ENCODE measurements around the gene PPP1R11.

PPP1R11 gene

GRCh38 chr6:30060606-30061091 is 6.3 kb upstream of the PPP1R11 start:
- Histone ChIP-seq H3K27me3 (replicated peaks; ENCODE audit: control insufficient read depth, insufficient read depth, low read length, poor library complexity, severe bottlenecking) (no peaks in the 10 kb centered on the region), H3K36me3 (ENCODE audit: control insufficient read depth, insufficient read depth, low read length) (peaks cover 11% of the 10 kb centered on the region), H3K4me1 (ENCODE audit: control insufficient read depth, insufficient read depth, low read length, poor library complexity, severe bottlenecking) (peaks cover 10% of the 10 kb centered on the region), H3K27ac (ENCODE audit: insufficient read depth, low read length, poor library complexity, severe bottlenecking) (peak overlapping the region; percentile 93), H3K9me3 (ENCODE audit: control insufficient read depth, low read length) (no peaks in the 10 kb centered on the region), H3K4me3 (ENCODE audit: insufficient read depth, low read depth, low read length, poor library complexity, severe bottlenecking) (peak overlapping the region; percentile 94)
- peak in 1 of 3 donors; percentile 26 for DNase-seq

GRCh38 chr6:30061092-30061857 is 5.7 kb upstream of the PPP1R11 start, which contains the start of gene POLR1H:
POLR1H (plus strand) TSS chr6:30061265; CDS start chr6:30061525, 260 bp downstream.
- Histone ChIP-seq H3K4me1 (ENCODE audit: control insufficient read depth, insufficient read depth, low read length, poor library complexity, severe bottlenecking) (peaks cover 15% of the 10 kb centered on the region), H3K36me3 (ENCODE audit: control insufficient read depth, insufficient read depth, low read length) (peaks cover 6% of the 10 kb centered on the region), H3K4me3 (ENCODE audit: insufficient read depth, low read depth, low read length, poor library complexity, severe bottlenecking) (peak within 1 kb of the TSS; percentile 94), H3K9me3 (ENCODE audit: control insufficient read depth, low read length) (no peaks in the 10 kb centered on the region), H3K27ac (ENCODE audit: insufficient read depth, low read length, poor library complexity, severe bottlenecking) (peak within 1 kb of the TSS; percentile 93), H3K27me3 (replicated peaks; ENCODE audit: control insufficient read depth, insufficient read depth, low read length, poor library complexity, severe bottlenecking) (no peaks in the 10 kb centered on the region)
- DNase-seq = peak; percentile 73 to 81 (median 74)

GRCh38 chr6:30061858-30062458 is 5.0 kb upstream of the PPP1R11 start:
- Histone ChIP-seq H3K27ac (ENCODE audit: insufficient read depth, low read length, poor library complexity, severe bottlenecking) (peak overlapping the region; percentile 93), H3K27me3 (replicated peaks; ENCODE audit: control insufficient read depth, insufficient read depth, low read length, poor library complexity, severe bottlenecking) (no peaks in the 10 kb centered on the region), H3K9me3 (ENCODE audit: control insufficient read depth, low read length) (no peaks in the 10 kb centered on the region), H3K4me3 (ENCODE audit: insufficient read depth, low read depth, low read length, poor library complexity, severe bottlenecking) (peak overlapping the region; percentile 94), H3K36me3 (ENCODE audit: control insufficient read depth, insufficient read depth, low read length) (peaks cover 6% of the 10 kb centered on the region), H3K4me1 (ENCODE audit: control insufficient read depth, insufficient read depth, low read length, poor library complexity, severe bottlenecking) (peaks cover 15% of the 10 kb centered on the region)
- DNase-seq = peak in 1 of 3 donors; percentile 38

- no peak overlapping the region for H3K27ac ChIP-seq (ENCODE audit: insufficient read depth, low read length, poor library complexity, severe bottlenecking)
- H3K4me3 ChIP-seq (ENCODE audit: insufficient read depth, low read depth, low read length, poor library complexity, severe bottlenecking) = peak overlapping the region; percentile 94
- peaks cover 21% of the 10 kb centered on the region for H3K4me1 ChIP-seq (ENCODE audit: control insufficient read depth, insufficient read depth, low read length, poor library complexity, severe bottlenecking)
- DNase-seq = no peak
- H3K36me3 ChIP-seq (ENCODE audit: control insufficient read depth, insufficient read depth, low read length) = peaks cover 5% of the 10 kb centered on the region
- H3K9me3 ChIP-seq (ENCODE audit: control insufficient read depth, low read length) = no peaks in the 10 kb centered on the region
- no peaks in the 10 kb centered on the region for H3K27me3 ChIP-seq (replicated peaks; ENCODE audit: control insufficient read depth, insufficient read depth, low read length, poor library complexity, severe bottlenecking)
These were observed 4.4 kb upstream of the PPP1R11 start for GRCh38 chr6:30062471-30063178.

- Histone ChIP-seq H3K4me3 (ENCODE audit: insufficient read depth, low read depth, low read length, poor library complexity, severe bottlenecking) (no peak overlapping the region), H3K27me3 (replicated peaks; ENCODE audit: control insufficient read depth, insufficient read depth, low read length, poor library complexity, severe bottlenecking) (no peaks in the 10 kb centered on the region), H3K9me3 (ENCODE audit: control insufficient read depth, low read length) (no peaks in the 10 kb centered on the region), H3K4me1 (ENCODE audit: control insufficient read depth, insufficient read depth, low read length, poor library complexity, severe bottlenecking) (peaks cover 28% of the 10 kb centered on the region), H3K27ac (ENCODE audit: insufficient read depth, low read length, poor library complexity, severe bottlenecking) (no peak overlapping the region), H3K36me3 (ENCODE audit: control insufficient read depth, insufficient read depth, low read length) (peaks cover 3% of the 10 kb centered on the region)
- no peak for DNase-seq
These were observed 3.7 kb upstream of the PPP1R11 start for GRCh38 chr6:30063315-30063714.

- H3K4me3 ChIP-seq (ENCODE audit: insufficient read depth, low read depth, low read length, poor library complexity, severe bottlenecking) = peak overlapping the region; percentile 54
- DNase-seq = no peak
- peaks cover 24% of the 10 kb centered on the region for H3K36me3 ChIP-seq (ENCODE audit: control insufficient read depth, insufficient read depth, low read length)
- peaks cover 19% of the 10 kb centered on the region for H3K4me1 ChIP-seq (ENCODE audit: control insufficient read depth, insufficient read depth, low read length, poor library complexity, severe bottlenecking)
- peak overlapping the region; percentile 97 for H3K27ac ChIP-seq (ENCODE audit: insufficient read depth, low read length, poor library complexity, severe bottlenecking)
- no peaks in the 10 kb centered on the region for H3K9me3 ChIP-seq (ENCODE audit: control insufficient read depth, low read length)
- H3K27me3 ChIP-seq (replicated peaks; ENCODE audit: control insufficient read depth, insufficient read depth, low read length, poor library complexity, severe bottlenecking) = peaks cover 2% of the 10 kb centered on the region
These were observed 916 bp upstream of the PPP1R11 start for GRCh38 chr6:30066082-30066481.

- Histone ChIP-seq H3K36me3 (ENCODE audit: control insufficient read depth, insufficient read depth, low read length) (peaks cover 24% of the 10 kb centered on the region), H3K4me3 (ENCODE audit: insufficient read depth, low read depth, low read length, poor library complexity, severe bottlenecking) (peak overlapping the region; percentile 83), H3K4me1 (ENCODE audit: control insufficient read depth, insufficient read depth, low read length, poor library complexity, severe bottlenecking) (peaks cover 19% of the 10 kb centered on the region), H3K27me3 (replicated peaks; ENCODE audit: control insufficient read depth, insufficient read depth, low read length, poor library complexity, severe bottlenecking) (peaks cover 6% of the 10 kb centered on the region), H3K27ac (ENCODE audit: insufficient read depth, low read length, poor library complexity, severe bottlenecking) (peak overlapping the region; percentile 97), H3K9me3 (ENCODE audit: control insufficient read depth, low read length) (no peaks in the 10 kb centered on the region)
- DNase-seq = no peak
These were observed 602 bp downstream of the PPP1R11 start for GRCh38 chr6:30067460-30068139.

GRCh38 chr6:30071081-30071818 is 4.3 kb downstream of the PPP1R11 start:
- Histone ChIP-seq H3K36me3 (ENCODE audit: control insufficient read depth, insufficient read depth, low read length) (peaks cover 21% of the 10 kb centered on the region), H3K9me3 (ENCODE audit: control insufficient read depth, low read length) (no peaks in the 10 kb centered on the region), H3K27me3 (replicated peaks; ENCODE audit: control insufficient read depth, insufficient read depth, low read length, poor library complexity, severe bottlenecking) (peaks cover 13% of the 10 kb centered on the region), H3K4me3 (ENCODE audit: insufficient read depth, low read depth, low read length, poor library complexity, severe bottlenecking) (no peak overlapping the region), H3K27ac (ENCODE audit: insufficient read depth, low read length, poor library complexity, severe bottlenecking) (no peak overlapping the region), H3K4me1 (ENCODE audit: control insufficient read depth, insufficient read depth, low read length, poor library complexity, severe bottlenecking) (peaks cover 35% of the 10 kb centered on the region)
- DNase-seq = no peak

GRCh38 chr6:30071858-30072257 is 4.9 kb downstream of the PPP1R11 start:
- no peak for DNase-seq
- no peak overlapping the region for H3K4me3 ChIP-seq (ENCODE audit: insufficient read depth, low read depth, low read length, poor library complexity, severe bottlenecking)
- H3K27me3 ChIP-seq (replicated peaks; ENCODE audit: control insufficient read depth, insufficient read depth, low read length, poor library complexity, severe bottlenecking) = peaks cover 13% of the 10 kb centered on the region

More at GRCh38 chr6:30071858-30072257, 4.9 kb downstream of the PPP1R11 start:
- no peaks in the 10 kb centered on the region for H3K9me3 ChIP-seq (ENCODE audit: control insufficient read depth, low read length)
- H3K27ac ChIP-seq (ENCODE audit: insufficient read depth, low read length, poor library complexity, severe bottlenecking) = no peak overlapping the region
- H3K36me3 ChIP-seq (ENCODE audit: control insufficient read depth, insufficient read depth, low read length) = peaks cover 21% of the 10 kb centered on the region
- H3K4me1 ChIP-seq (ENCODE audit: control insufficient read depth, insufficient read depth, low read length, poor library complexity, severe bottlenecking) = peaks cover 35% of the 10 kb centered on the region

All from effector memory CD4-positive, alpha-beta T cell (primary cell).